Measurements from ENCODE around the gene PROKR1.

DNA sequence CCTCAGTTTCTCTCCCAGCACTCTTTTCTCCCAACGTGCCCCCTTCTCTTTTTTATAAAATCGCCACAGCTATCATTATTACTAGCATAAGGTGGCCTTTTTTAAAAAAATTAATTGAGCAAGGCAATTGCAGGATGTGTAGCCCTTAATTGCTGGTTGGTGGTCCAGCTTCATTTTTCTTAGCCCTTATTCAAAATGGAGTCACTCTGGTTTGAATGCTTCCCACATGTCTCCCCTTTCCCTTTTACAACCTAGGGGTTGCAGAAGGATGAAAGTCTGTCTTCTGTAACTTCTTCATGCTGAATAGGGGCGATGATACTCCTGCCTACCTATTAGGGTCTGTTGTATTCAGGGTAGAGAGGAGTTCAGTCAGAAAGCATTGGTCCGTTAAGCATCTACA lies 36.6 kb upstream of the PROKR1 start:
- TF ChIP-seq, protein P1, sequence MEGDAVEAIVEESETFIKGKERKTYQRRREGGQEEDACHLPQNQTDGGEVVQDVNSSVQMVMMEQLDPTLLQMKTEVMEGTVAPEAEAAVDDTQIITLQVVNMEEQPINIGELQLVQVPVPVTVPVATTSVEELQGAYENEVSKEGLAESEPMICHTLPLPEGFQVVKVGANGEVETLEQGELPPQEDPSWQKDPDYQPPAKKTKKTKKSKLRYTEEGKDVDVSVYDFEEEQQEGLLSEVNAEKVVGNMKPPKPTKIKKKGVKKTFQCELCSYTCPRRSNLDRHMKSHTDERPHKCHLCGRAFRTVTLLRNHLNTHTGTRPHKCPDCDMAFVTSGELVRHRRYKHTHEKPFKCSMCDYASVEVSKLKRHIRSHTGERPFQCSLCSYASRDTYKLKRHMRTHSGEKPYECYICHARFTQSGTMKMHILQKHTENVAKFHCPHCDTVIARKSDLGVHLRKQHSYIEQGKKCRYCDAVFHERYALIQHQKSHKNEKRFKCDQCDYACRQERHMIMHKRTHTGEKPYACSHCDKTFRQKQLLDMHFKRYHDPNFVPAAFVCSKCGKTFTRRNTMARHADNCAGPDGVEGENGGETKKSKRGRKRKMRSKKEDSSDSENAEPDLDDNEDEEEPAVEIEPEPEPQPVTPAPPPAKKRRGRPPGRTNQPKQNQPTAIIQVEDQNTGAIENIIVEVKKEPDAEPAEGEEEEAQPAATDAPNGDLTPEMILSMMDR (IDR thresholded peaks at IDR 0.05): no peak
- TF ChIP-seq POLR2A (IDR thresholded peaks at IDR 0.05): no peak
